LoVo (cell line): Measurements from ENCODE around the gene KLHL29.
A peak's percentile ranks its signal among the peaks of the same experiment; 100 is the strongest.

ENCODE experiments used
- DNase-seq: peaks from one replicate; pipeline ENCODE4 v3.0.0-alpha.2; 2016; ENCODE audit warnings: low spot score

KLHL29 gene

GRCh38 chr2:23476786-23477185, 91.8 kb downstream of the KLHL29 start:
- DNase-seq, result no peak

- DNase-seq, result no peak
Measured at GRCh38 chr2:23477392-23477791, 92.4 kb downstream of the KLHL29 start.

- DNase-seq, result no peak
Measured at GRCh38 chr2:23478087-23478932, 93.3 kb downstream of the KLHL29 start.

- DNase-seq, result no peak
Measured at GRCh38 chr2:23478933-23479683, 94.1 kb downstream of the KLHL29 start.

GRCh38 chr2:23480957-23481797, 96.2 kb downstream of the KLHL29 start:
- DNase-seq, result peak; percentile 44

- no peak for DNase-seq
Measured at GRCh38 chr2:23482188-23482587, 97.2 kb downstream of the KLHL29 start.

GRCh38 chr2:23482607-23483006, 97.6 kb downstream of the KLHL29 start:
- no peak for DNase-seq

GRCh38 chr2:23483791-23484190, 98.8 kb downstream of the KLHL29 start:
- DNase-seq, result no peak

- no peak for DNase-seq
Measured at GRCh38 chr2:23484275-23484674, 99.3 kb downstream of the KLHL29 start.

GRCh38 chr2:23484767-23485166, 99.8 kb downstream of the KLHL29 start:
- DNase-seq, result no peak

- DNase-seq, result no peak
Measured at GRCh38 chr2:23485261-23485660, 100.3 kb downstream of the KLHL29 start.

GRCh38 chr2:23485841-23486683, 101.1 kb downstream of the KLHL29 start:
- no peak for DNase-seq

- DNase-seq, result no peak
Measured at GRCh38 chr2:23486684-23487075, 101.7 kb downstream of the KLHL29 start.

- DNase-seq, result peak; percentile 8
Measured at GRCh38 chr2:23487735-23488492, 102.9 kb downstream of the KLHL29 start.

- DNase-seq, result no peak
Measured at GRCh38 chr2:23488584-23488983, 103.6 kb downstream of the KLHL29 start.

- no peak for DNase-seq
Measured at GRCh38 chr2:23489471-23490322, 104.7 kb downstream of the KLHL29 start.

- DNase-seq, result no peak
Measured at GRCh38 chr2:23491591-23492336, 106.8 kb downstream of the KLHL29 start.

GRCh38 chr2:23492337-23492675, 107.3 kb downstream of the KLHL29 start:
- DNase-seq, result no peak

GRCh38 chr2:23492921-23493320, 107.9 kb downstream of the KLHL29 start:
- no peak for DNase-seq
